GM19238 (cell line): Measurements from ENCODE around the gene ROBO1.

Experiments
- DNase-seq: peaks from one replicate; pipeline ENCODE4 v3.0.0; 2011; ENCODE audit warnings: low spot score; ENCODE audit not compliant: insufficient read length

Gene ROBO1

GRCh38 chr3:78588906-78589621, 1178.7 kb downstream of the ROBO1 start:
- DNase-seq: no peak

- no peak for DNase-seq
Measured at GRCh38 chr3:78580681-78581080, 1187.1 kb downstream of the ROBO1 start.

GRCh38 chr3:78571486-78571885, 1196.3 kb downstream of the ROBO1 start:
- DNase-seq: no peak

- no peak for DNase-seq
Measured at GRCh38 chr3:78570496-78570895, 1197.3 kb downstream of the ROBO1 start.

- DNase-seq: no peak
Measured at GRCh38 chr3:78569804-78570203, 1198.0 kb downstream of the ROBO1 start.

DNA sequence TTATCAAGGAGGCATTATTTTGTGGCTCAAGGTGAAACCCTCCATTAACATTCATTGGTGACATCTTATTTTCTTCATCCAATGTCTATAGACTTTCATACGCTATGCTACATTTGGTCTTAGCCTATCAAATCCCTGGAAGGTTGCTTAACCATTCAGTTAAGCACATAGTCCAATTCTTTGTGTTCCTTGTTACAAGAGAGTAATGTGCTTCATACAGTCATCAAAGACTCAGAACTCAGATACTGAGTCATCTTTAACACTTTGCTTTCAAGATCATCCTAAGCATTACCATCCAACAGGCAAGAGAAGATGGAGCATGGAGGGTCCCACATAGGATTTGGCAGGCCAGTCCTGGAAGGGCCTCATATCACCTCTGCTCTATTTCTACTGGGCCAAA, 1202.1 kb downstream of the ROBO1 start:
- no peak for DNase-seq

DNA sequence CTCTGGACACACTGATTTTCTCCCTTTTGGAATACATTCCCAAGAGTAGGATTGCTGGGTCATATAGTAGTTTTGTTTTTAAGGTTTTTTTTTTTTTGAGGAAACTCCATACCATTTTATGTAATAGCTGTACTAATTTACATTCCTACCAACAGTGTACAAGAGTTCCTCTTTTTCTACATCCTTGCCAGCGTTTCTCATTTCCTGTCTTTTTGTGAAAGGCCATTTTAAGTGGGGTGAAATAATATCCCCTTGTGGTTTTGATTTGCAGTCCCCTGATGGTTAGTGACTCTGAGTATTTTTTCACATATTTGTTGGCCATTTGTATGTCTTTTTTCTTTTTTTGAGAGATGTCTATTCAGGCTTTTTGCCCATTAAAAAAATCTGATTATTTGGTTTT, 1205.5 kb downstream of the ROBO1 start:
- DNase-seq: no peak
